Endothelial cell of hepatic sinusoid (primary cell): Measurements from ENCODE around the gene GMPR2.

Experiments used
- in situ Hi-C: cut with HindIII; loops from 2 replicates; pipeline ENCODE4 v1.10.0; 2017; ENCODE audit warnings: low sequenced_read_pairs

The GMPR2 gene

GRCh38 chr14:24262821-24263733 lies 30.3 kb downstream of the GMPR2 start, which contains the start of gene TGM1:
TGM1 (minus strand) TSS chr14:24263177; CDS start chr14:24262352, 825 bp downstream.
- in situ Hi-C loops = loop anchor here (5.0 kb wide), 1 partner anchor 34 kb away; the partner anchor contains the start of genes DHRS1 and NOP9

- in situ Hi-C loops = loop anchor here (5.0 kb wide), 1 partner anchor 33 kb away; the partner anchor contains the start of genes DHRS1 and NOP9
These were observed 31.1 kb downstream of the GMPR2 start for GRCh38 chr14:24263848-24264247.

GRCh38 chr14:24264298-24264697 lies 31.6 kb downstream of the GMPR2 start:
- in situ Hi-C loops = loop anchor here (5.0 kb wide), 1 partner anchor 33 kb away; the partner anchor contains the start of genes DHRS1 and NOP9

DNA sequence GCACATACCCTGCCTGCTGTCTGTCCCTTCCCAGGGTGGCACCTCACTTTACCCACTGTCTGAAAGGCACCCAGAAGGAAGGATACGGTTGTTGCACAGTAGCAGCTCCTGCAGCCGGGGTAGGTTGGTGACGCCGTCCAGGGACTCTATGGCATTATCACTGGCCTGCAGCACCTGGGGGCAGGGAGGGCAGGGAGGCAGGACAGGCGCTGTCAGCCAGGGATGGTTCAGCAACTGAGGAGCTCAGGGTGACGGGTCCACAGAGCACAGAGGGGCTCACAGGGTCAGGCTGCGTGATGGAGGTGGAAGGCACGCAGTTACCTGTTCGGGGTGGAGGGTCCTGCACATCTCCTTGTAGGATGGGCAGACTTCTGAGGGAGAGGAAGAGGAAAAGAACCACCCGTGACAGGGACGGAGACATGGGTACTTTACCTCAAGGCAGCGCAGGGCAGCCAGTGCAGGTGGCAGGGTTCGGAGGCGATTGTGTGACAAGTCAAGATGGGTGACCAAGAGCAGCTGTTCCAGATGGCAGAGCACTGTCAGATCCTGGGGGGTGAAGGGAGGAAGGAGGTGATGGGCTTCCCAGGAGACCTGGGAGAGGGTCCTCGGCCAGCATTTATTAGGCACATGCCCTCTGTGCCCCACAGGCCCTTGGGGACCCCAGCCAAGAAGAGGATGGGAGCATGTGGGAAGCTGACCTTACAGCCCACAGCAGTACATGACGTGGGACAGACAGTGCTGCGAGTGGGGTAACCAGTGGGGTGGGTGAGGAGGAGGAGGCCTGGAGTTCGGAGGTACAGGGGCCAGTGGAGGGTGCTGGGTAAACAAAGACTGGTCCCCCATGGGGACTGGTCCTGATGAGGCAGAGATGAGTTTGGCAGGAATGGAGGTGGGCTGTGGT lies 33.9 kb downstream of the GMPR2 start:
- in situ Hi-C loops = loop anchor here (5.0 kb wide), 1 partner anchor 59 kb away; the partner anchor contains the start of gene TSSK4

DNA sequence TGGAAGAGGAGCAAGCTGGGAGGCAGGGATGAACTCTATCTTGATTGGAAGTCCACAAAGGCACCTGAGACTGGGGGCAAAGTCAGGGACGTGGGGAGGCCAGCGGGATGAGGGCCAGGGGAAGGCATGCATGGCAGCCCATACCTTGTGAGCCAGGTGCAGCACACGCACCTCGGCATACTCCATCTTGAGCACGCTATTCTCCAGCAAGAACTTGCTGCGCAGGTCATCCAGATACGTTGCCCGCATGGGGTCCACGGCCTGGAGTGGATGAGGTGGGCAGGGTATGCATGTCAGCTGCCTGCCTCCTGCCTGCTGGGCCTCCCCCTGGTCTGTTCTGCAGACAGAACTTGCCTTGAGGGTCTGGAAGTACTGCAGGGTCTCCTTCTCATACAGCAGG lies 34.8 kb downstream of the GMPR2 start:
- in situ Hi-C loops = loop anchor here (5.0 kb wide), 1 partner anchor 60 kb away; the partner anchor contains the start of gene TSSK4

GRCh38 chr14:24268225-24268624 lies 35.5 kb downstream of the GMPR2 start:
- in situ Hi-C loops = loop anchor here (5.0 kb wide), 1 partner anchor 61 kb away; the partner anchor contains the start of gene TSSK4

DNA sequence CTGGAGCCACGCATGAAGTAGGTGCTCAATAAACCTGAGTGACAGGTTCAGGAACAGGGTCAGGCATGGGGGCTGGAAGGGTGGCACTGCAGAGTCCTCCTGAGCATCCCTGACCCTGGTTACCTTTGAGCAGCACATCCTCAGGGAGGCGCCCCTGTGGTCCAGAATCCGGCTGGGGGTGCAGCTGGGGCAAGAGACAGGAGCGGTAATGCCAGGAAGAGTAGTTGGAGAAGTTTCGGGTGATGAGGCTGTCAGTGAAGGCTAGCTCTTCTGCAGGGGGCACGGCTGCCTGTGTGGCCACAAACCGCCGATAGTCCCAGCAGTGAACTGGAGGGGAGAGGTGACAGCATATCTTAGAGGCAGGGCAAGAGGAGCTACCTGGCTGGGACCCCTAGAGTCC lies 36.6 kb downstream of the GMPR2 start:
- in situ Hi-C loops = loop anchor here (5.0 kb wide), 1 partner anchor 62 kb away; the partner anchor contains the start of gene TSSK4

GRCh38 chr14:24269910-24270536 lies 37.3 kb downstream of the GMPR2 start:
- in situ Hi-C loops = loop anchor here (5.0 kb wide), 1 partner anchor 63 kb away; the partner anchor contains the start of gene TSSK4

- in situ Hi-C loops = no loop called here
These were observed 37.9 kb downstream of the GMPR2 start for GRCh38 chr14:24270537-24271133.

- in situ Hi-C loops = no loop called here
These were observed 38.6 kb downstream of the GMPR2 start, which contains the start of gene RABGGTA for GRCh38 chr14:24271134-24271833. RABGGTA (minus strand) TSS chr14:24271597; CDS start chr14:24271115, 482 bp downstream.

GRCh38 chr14:24271834-24272263 lies 39.1 kb downstream of the GMPR2 start:
- in situ Hi-C loops = no loop called here

- in situ Hi-C loops = no loop called here
These were observed 39.7 kb downstream of the GMPR2 start for GRCh38 chr14:24272467-24272866.

GRCh38 chr14:24273422-24273998 lies 40.8 kb downstream of the GMPR2 start:
- in situ Hi-C loops = no loop called here

- in situ Hi-C loops = no loop called here
These were observed 41.4 kb downstream of the GMPR2 start for GRCh38 chr14:24274101-24274543.

GRCh38 chr14:24277071-24277470 lies 44.3 kb downstream of the GMPR2 start:
- in situ Hi-C loops = loop anchor here (5.0 kb wide), 1 partner anchor 60 kb away; the partner anchor contains the start of genes ADCY4 and RIPK3

DNA sequence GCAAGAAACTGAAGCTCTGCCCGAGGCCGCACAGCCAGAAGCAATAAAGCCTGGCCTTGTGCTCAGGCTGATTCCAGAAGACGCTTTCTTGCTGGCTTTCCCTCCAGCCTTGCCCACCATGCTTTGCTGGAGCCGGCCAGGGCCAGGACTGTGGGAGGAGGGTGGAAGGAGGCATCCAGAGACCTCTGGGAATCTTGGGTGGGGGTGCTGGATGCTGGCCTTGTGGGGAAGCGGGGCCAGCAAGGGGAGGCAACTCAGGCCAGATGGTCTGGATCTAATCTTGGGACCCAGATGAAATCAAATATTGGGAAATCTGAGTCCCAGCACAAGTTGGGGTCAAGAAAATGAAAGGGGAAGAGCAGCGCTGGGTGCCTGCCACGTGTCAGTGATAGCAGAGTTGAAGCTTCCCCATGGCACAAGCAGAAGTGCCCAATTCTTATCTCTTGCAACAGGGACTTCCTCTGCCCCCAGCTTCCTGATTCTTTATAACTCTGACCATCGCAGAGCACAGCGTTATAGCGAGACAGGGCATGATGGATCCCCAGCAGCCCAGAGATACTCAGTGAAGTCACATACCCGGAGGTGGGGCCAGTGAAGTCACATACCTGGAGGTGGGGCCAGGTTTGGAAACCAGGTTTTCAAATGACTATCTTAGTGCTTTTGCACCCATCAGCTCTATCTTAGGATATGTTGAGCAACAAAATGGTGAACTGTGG lies 45.0 kb downstream of the GMPR2 start:
- in situ Hi-C loops = loop anchor here (5.0 kb wide), 1 partner anchor 60 kb away; the partner anchor contains the start of genes ADCY4 and RIPK3

GRCh38 chr14:24278424-24278823 lies 45.7 kb downstream of the GMPR2 start:
- in situ Hi-C loops = loop anchor here (5.0 kb wide), 1 partner anchor 59 kb away; the partner anchor contains the start of genes ADCY4 and RIPK3
